HEK293T (cell line): ENCODE data around the gene ZNF550.

Source experiments
- CTCF ChIA-PET: fragments of 350-600 bp; formaldehyde crosslinking; extraction: SDS; loops from one replicate; lab custom pipeline; 2021; ENCODE audit warnings: antibody characterized with exemption, inconsistent platforms; lab: Yijun Ruan, JAX
- POLR2A ChIA-PET: fragments of 350-600 bp; formaldehyde crosslinking; extraction: SDS; loops from one replicate; lab custom pipeline; 2020; ENCODE audit warnings: antibody characterized with exemption, inconsistent platforms; lab: Yijun Ruan, JAX
- DNase-seq: peaks from one replicate; pipeline ENCODE4 v3.0.0; 2012; ENCODE audit warnings: mixed read lengths; ENCODE audit errors: extremely low spot score
- ARNT ChIP-seq: fragments of 450-650 bp; IDR thresholded peaks from 2 replicates; pipeline ENCODE4 v1.6.1; 2017; ENCODE audit warnings: mild to moderate bottlenecking
- BHLHE40 ChIP-seq: fragments of 450-650 bp; IDR thresholded peaks from 2 replicates; pipeline ENCODE4 v1.6.1; 2016; ENCODE audit warnings: mild to moderate bottlenecking, moderate library complexity, borderline replicate concordance
- CTBP1 ChIP-seq: fragments of 450-650 bp; IDR thresholded peaks from 2 replicates; pipeline ENCODE4 v1.6.1; 2016; ENCODE audit warnings: borderline replicate concordance
- ELF4 ChIP-seq: fragments of 450-650 bp; IDR thresholded peaks from 2 replicates; pipeline ENCODE4 v1.6.1; 2017; ENCODE audit warnings: antibody characterized with exemption
- FOXA1 ChIP-seq: fragments of 450-650 bp; IDR thresholded peaks from 2 replicates; pipeline ENCODE4 v1.6.1; 2016; ENCODE audit warnings: mild to moderate bottlenecking
- FOXK2 ChIP-seq: fragments of 450-650 bp; IDR thresholded peaks from 2 replicates; pipeline ENCODE4 v1.6.1; 2016; ENCODE audit warnings: mild to moderate bottlenecking
- FOXM1 ChIP-seq: fragments of 450-650 bp; IDR thresholded peaks from 2 replicates; pipeline ENCODE4 v1.6.1; 2017; ENCODE audit warnings: mild to moderate bottlenecking, borderline replicate concordance
- HDGF ChIP-seq: fragments of 450-650 bp; IDR thresholded peaks from 2 replicates; pipeline ENCODE4 v1.6.1; 2017; ENCODE audit warnings: antibody characterized with exemption, borderline replicate concordance
- L3MBTL2 ChIP-seq: fragments of 450-650 bp; conservative IDR thresholded peaks from 2 replicates; pipeline ENCODE4 v1.6.1; 2016; ENCODE audit warnings: mild to moderate bottlenecking
- LEF1 ChIP-seq: fragments of 450-650 bp; IDR thresholded peaks from 2 replicates; pipeline ENCODE4 v1.6.1; 2017; ENCODE audit warnings: mild to moderate bottlenecking, borderline replicate concordance
- NFRKB ChIP-seq: fragments of 450-650 bp; IDR thresholded peaks from 2 replicates; pipeline ENCODE4 v1.6.1; 2016; ENCODE audit warnings: mild to moderate bottlenecking, moderate library complexity
- PKNOX1 ChIP-seq: fragments of 450-650 bp; IDR thresholded peaks from 2 replicates; pipeline ENCODE4 v1.6.1; 2016
- SP1 ChIP-seq: fragments of 450-650 bp; IDR thresholded peaks from 2 replicates; pipeline ENCODE4 v1.6.1; 2017
- SUZ12 ChIP-seq: fragments of 450-650 bp; IDR thresholded peaks from 2 replicates; pipeline ENCODE4 v1.6.1; 2016; ENCODE audit warnings: mild to moderate bottlenecking
- TARDBP ChIP-seq: fragments of 450-650 bp; IDR thresholded peaks from 2 replicates; pipeline ENCODE4 v1.6.1; 2016
- ZNF384 ChIP-seq: fragments of 450-650 bp; IDR thresholded peaks from 2 replicates; pipeline ENCODE4 v1.6.1; 2016

Gene ZNF550

GRCh38 chr19:57563547-57563946 is 3.9 kb upstream of the ZNF550 start:
- CTCF ChIA-PET: no interaction called here
- POLR2A ChIA-PET: no interaction called here
- no peak for TF ChIP-seq L3MBTL2
- no peak for TF ChIP-seq ELF4
- no peak for TF ChIP-seq NFRKB
- no peak for TF ChIP-seq CTBP1
- no peak for TF ChIP-seq HDGF
- no peak for TF ChIP-seq ARNT
- no peak for TF ChIP-seq LEF1
- no peak for TF ChIP-seq PKNOX1
- TF ChIP-seq SUZ12: no peak
- no peak for DNase-seq

GRCh38 chr19:57560049-57560491 is 407 bp upstream of the ZNF550 start:
- POLR2A ChIA-PET: no interaction called here
- no peak for DNase-seq

GRCh38 chr19:57559008-57559403 is 657 bp downstream of the ZNF550 start:
- no peak for TF ChIP-seq TARDBP
- no peak for TF ChIP-seq ELF4
- TF ChIP-seq NFRKB: no peak
- no peak for TF ChIP-seq SUZ12
- peak; percentile 47 for TF ChIP-seq L3MBTL2
- no peak for TF ChIP-seq FOXA1
- peak; percentile 17 for DNase-seq
- CTCF ChIA-PET: no interaction called here
- POLR2A ChIA-PET: no interaction called here

More at GRCh38 chr19:57560049-57560491, 407 bp upstream of the ZNF550 start:
- TF ChIP-seq TARDBP: no peak
- no peak for TF ChIP-seq LEF1
- no peak for TF ChIP-seq FOXM1
- no peak for TF ChIP-seq HDGF
- TF ChIP-seq PKNOX1: no peak
- TF ChIP-seq FOXA1: no peak
- no peak for TF ChIP-seq L3MBTL2
- no peak for TF ChIP-seq NFRKB
- no peak for TF ChIP-seq SUZ12
- TF ChIP-seq CTBP1: no peak
- TF ChIP-seq SP1: no peak
- no peak for TF ChIP-seq BHLHE40
- CTCF ChIA-PET: no interaction called here

GRCh38 chr19:57558525-57558924 is 1.1 kb downstream of the ZNF550 start:
- no peak for TF ChIP-seq FOXK2
- no peak for TF ChIP-seq CTBP1
- no peak for TF ChIP-seq HDGF
- no peak for TF ChIP-seq NFRKB
- no peak for TF ChIP-seq SP1
- no peak for TF ChIP-seq ELF4
- no peak for TF ChIP-seq FOXM1
- TF ChIP-seq TARDBP: no peak
- no peak for TF ChIP-seq SUZ12
- no peak for TF ChIP-seq FOXA1
- TF ChIP-seq LEF1: no peak
- TF ChIP-seq BHLHE40: no peak
- TF ChIP-seq L3MBTL2: no peak
- no peak for TF ChIP-seq ARNT
- TF ChIP-seq ZNF384: no peak
- TF ChIP-seq PKNOX1: no peak
- ChIA-PET POLR2A (interaction anchor here (0.9 kb wide), 1 partner anchor 124 kb away, joined by 3 read pairs; the partner anchor contains the start of gene ZNF749), CTCF (no interaction called here)
- DNase-seq: no peak

GRCh38 chr19:57557659-57558058 is 2.0 kb downstream of the ZNF550 start:
- CTCF ChIA-PET: no interaction called here
- no peak for DNase-seq
- POLR2A ChIA-PET: interaction anchor here (0.9 kb wide), 1 partner anchor 123 kb away, joined by 3 read pairs; the partner anchor contains the start of gene ZNF749

More at GRCh38 chr19:57557659-57558058, 2.0 kb downstream of the ZNF550 start:
- TF ChIP-seq FOXM1 (no peak), CTBP1 (no peak), LEF1 (no peak), ELF4 (no peak), PKNOX1 (no peak), ZNF384 (no peak), SP1 (no peak), BHLHE40 (no peak), FOXK2 (no peak), NFRKB (no peak), HDGF (no peak), FOXA1 (no peak), SUZ12 (no peak), ARNT (no peak)
